Lung (tissue), 12 donors: Measurements from ENCODE around the gene ENKD1. TPM values are rescaled to one million over a fixed set of nuclear protein-coding genes. Genes with fewer than 3 reads are reported as not detected.
A peak's percentile ranks its signal among the peaks of the same experiment; 100 is the strongest.

Experiments used
- ATAC-seq: fragments of 200-7000 bp; cut with Tn5 transposase; one replicate; pipeline ENCODE4 v1.9.1; 2020; ENCODE audit warnings: moderate number of reproducible peaks; ENCODE audit not compliant: insufficient read depth, low FRiP score
- DNase-seq, 3 donors: peaks; one replicate each; pipeline ENCODE4 v3.0.0-alpha.2; 2013 to 2017
- H3K27ac ChIP-seq, 2 donors: one replicate each; pipeline ENCODE4 v1.5.1; 2013; ENCODE audit warnings: mild to moderate bottlenecking in 2 of 2, moderate library complexity in 2 of 2, control low read depth in 1 of 2, inconsistent platforms in 1 of 2, low read depth in 1 of 2, low read length in 1 of 2
- H3K27me3 ChIP-seq, 3 donors: one replicate each; pipeline ENCODE4 v1.5.1; 2013; ENCODE audit warnings: low read length in 2 of 3; ENCODE audit not compliant: control insufficient read depth in 3 of 3, insufficient read depth in 3 of 3
- H3K36me3 ChIP-seq, 4 donors: one replicate each; pipeline ENCODE4 v1.5.1; 2013; ENCODE audit warnings: low read length in 4 of 4, mild to moderate bottlenecking in 1 of 4, moderate library complexity in 1 of 4; ENCODE audit not compliant: control insufficient read depth in 4 of 4, insufficient read depth in 4 of 4
- H3K4me1 ChIP-seq, 5 donors: one replicate each; pipeline ENCODE4 v1.5.1; 2013; ENCODE audit warnings: low read length in 5 of 5, mild to moderate bottlenecking in 2 of 5, moderate library complexity in 1 of 5; ENCODE audit not compliant: control insufficient read depth in 5 of 5, insufficient read depth in 5 of 5
- H3K4me3 ChIP-seq: one replicate; pipeline ENCODE4 v1.5.1; 2013; ENCODE audit warnings: mild to moderate bottlenecking, control low read depth, moderate library complexity
- H3K9ac ChIP-seq, 2 donors: one replicate each; pipeline ENCODE4 v1.5.1; 2013; ENCODE audit warnings: low read length in 2 of 2, control low read depth in 1 of 2; ENCODE audit not compliant: insufficient read depth in 1 of 2
- H3K9me3 ChIP-seq, 4 donors: one replicate each; pipeline ENCODE4 v1.5.1; 2013; ENCODE audit warnings: low read length in 3 of 4, mild to moderate bottlenecking in 1 of 4, moderate library complexity in 1 of 4; ENCODE audit not compliant: control insufficient read depth in 4 of 4, insufficient read depth in 3 of 4
- WGBS, 2 donors: extraction: QIAGEN DNeasy Blood & Tissue Kit; methylation state at CpG; one replicate each; pipeline ENCODE4 v1.1.7; 2013; 5-methylcytosine and 5-hydroxymethylcytosine counted together
- polyA plus RNA-seq, 2 donors: library from polyadenylated mRNA; stranded (reverse); fragments of 200-250 nt; gene quantifications; one replicate each; pipeline ENCODE4 v1.2.1, GENCODE V29; 2013
- total RNA-seq, 2 donors: library from RNA; depleted of rRNA in 1 of 2; stranded (reverse); fragments of >200 nt in 1 of 2; gene quantifications; one replicate each; pipeline ENCODE4 v1.2.1, GENCODE V29; 2014 to 2021
- TF ChIP-seq, protein P1 (sequence below): IDR thresholded peaks from 2 replicates; pipeline ENCODE4 v1.5.1; 2012; ENCODE audit warnings: mild to moderate bottlenecking; ENCODE audit errors: control extremely low read depth, extremely low read depth
- donor health status: control.
- donor health status: control.
- donor health status: Bipolar disorder and iron deficiency.
- donor health status: healthy.
- donor health status: DM: yes; HTN: yes; CAD: no.

The ENKD1 gene
- total and polyA plus RNA-seq, 4 donors = 24.4 to 35.9 (median 31.1) TPM

- TF ChIP-seq, protein P1, sequence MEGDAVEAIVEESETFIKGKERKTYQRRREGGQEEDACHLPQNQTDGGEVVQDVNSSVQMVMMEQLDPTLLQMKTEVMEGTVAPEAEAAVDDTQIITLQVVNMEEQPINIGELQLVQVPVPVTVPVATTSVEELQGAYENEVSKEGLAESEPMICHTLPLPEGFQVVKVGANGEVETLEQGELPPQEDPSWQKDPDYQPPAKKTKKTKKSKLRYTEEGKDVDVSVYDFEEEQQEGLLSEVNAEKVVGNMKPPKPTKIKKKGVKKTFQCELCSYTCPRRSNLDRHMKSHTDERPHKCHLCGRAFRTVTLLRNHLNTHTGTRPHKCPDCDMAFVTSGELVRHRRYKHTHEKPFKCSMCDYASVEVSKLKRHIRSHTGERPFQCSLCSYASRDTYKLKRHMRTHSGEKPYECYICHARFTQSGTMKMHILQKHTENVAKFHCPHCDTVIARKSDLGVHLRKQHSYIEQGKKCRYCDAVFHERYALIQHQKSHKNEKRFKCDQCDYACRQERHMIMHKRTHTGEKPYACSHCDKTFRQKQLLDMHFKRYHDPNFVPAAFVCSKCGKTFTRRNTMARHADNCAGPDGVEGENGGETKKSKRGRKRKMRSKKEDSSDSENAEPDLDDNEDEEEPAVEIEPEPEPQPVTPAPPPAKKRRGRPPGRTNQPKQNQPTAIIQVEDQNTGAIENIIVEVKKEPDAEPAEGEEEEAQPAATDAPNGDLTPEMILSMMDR = no peak
- Histone ChIP-seq H3K9me3 (no peaks in the 10 kb centered on the region), H3K27ac (peak overlapping the region in 1 of 2 donors; percentile 21), H3K9ac (no peak overlapping the region), H3K36me3 (no peaks in the 10 kb centered on the region), H3K27me3 (no peaks in the 10 kb centered on the region), H3K4me1 (peaks cover 0 to 11% (median 7%) of the 10 kb centered on the region in 5 donors), H3K4me3 (no peak overlapping the region)
- ATAC-seq (no peak), DNase-seq (no peak)
- 47 to 64% methylated on average over 5 of the region's 5 CpGs for WGBS, 2 donors
Observed at GRCh38 chr16:67713647-67714273, 47.2 kb upstream of the ENKD1 start.

DNA sequence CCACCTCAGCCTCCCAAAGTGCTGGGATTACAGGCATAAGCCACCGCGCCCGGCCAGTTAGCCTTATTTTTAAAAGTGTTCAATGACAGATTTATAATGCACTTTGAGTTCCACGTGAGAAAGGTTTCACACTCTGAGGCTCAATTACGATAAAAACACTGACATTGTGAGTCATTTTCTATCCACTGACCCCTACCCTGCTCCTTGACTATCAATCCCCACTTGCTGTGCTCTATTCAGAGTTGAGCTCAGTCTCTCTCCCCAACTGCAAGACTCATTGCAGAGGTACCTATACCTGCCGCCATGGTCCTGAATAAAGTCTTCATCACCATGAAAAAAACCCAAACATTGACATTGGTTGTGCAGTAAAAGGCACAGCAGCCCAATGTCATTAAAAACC, 44.1 kb upstream of the ENKD1 start:
- ATAC-seq (no peak), DNase-seq (no peak)
- TF ChIP-seq, protein P1 = no peak
- Histone ChIP-seq H3K4me1 (peaks cover 0 to 3% (median 0%) of the 10 kb centered on the region in 5 donors), H3K27me3 (no peaks in the 10 kb centered on the region), H3K27ac (no peak overlapping the region), H3K36me3 (no peaks in the 10 kb centered on the region), H3K9ac (no peak overlapping the region), H3K9me3 (no peaks in the 10 kb centered on the region), H3K4me3 (no peak overlapping the region)
- WGBS, 2 donors = 94% methylated on average over 6 of the region's 6 CpGs

DNA sequence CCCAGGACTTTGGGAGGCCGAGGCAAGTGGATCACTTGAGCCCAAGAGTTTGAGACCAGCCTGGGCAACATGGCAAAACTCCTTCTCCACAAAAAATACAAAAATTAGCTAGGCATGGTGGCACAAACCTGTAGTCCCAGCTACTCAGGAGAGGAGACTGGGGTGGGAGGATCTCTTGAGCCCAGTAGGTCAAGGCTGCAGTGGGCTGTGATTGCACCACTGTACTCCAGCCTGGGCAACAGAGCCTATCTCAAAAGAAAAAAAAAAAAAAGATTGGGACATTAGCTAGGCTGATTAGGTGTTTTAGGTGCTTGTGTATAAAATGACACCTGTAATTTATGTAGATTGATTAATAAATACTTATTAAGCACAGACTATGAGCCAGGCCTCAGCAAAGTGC, 42.5 kb upstream of the ENKD1 start:
- Histone ChIP-seq H3K4me3 (no peak overlapping the region), H3K36me3 (no peaks in the 10 kb centered on the region), H3K9ac (no peak overlapping the region), H3K4me1 (peaks cover 0 to 3% (median 0%) of the 10 kb centered on the region in 5 donors), H3K9me3 (no peaks in the 10 kb centered on the region), H3K27ac (no peak overlapping the region), H3K27me3 (no peaks in the 10 kb centered on the region)
- DNase-seq (no peak), ATAC-seq (no peak)
- WGBS, 2 donors = 87% methylated on average over 1 of the region's 1 CpG
- TF ChIP-seq, protein P1 = no peak

DNA sequence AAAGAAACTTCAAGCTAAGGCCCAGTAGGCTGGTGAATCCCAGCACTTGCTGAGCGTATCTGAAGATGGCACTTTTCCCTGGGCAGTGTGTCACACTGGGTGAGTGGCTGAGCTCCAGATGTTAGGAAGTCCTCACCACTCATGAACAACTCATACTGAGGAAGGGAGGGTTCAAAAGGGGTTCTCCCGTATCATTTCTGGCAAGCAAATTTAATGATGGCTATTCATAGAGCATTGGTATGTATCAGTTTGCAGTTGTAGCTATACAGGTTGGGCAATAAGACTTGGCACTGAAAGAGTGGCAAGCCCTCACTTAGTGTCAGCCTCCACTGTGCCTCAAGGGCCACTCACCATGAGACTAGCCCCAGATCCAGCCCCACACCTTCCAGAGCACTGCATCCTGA, 41.8 kb upstream of the ENKD1 start:
- DNase-seq = no peak
- Histone ChIP-seq H3K4me3 (no peak overlapping the region), H3K36me3 (no peaks in the 10 kb centered on the region), H3K9ac (no peak overlapping the region), H3K4me1 (peaks cover 0 to 4% (median 0%) of the 10 kb centered on the region in 5 donors), H3K27me3 (no peaks in the 10 kb centered on the region), H3K9me3 (no peaks in the 10 kb centered on the region), H3K27ac (no peak overlapping the region)
- ATAC-seq = no peak
- TF ChIP-seq, protein P1 = no peak
- WGBS, 2 donors = 40 to 86% methylated on average over 2 of the region's 2 CpGs
